ENCODE measurements around the gene TBC1D4. TPM values are rescaled to one million over a fixed set of nuclear protein-coding genes. Genes with fewer than 3 reads are reported as not detected.

TBC1D4 gene
- total RNA-seq, 2 donors from 2014 or later, result 14.7 to 23.7 TPM

DNA sequence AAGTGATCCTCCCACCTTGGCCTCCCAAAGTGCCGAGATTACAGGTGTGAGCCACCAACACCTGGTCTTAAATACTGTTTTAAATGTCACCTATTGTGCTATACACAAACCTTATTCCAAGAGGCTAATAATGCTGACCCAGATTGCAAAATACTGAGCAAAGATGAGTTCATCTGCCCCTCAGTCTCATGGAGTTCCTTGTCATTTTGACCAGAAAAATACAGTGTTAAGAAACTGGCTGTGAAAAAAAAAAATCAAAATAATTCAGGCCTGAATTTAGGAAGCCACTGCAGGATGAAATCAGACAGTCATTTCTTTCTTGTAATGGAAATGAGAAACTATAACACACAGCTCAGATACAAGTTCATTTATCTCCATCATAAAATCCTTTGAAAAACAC, 59.9 kb downstream of the TBC1D4 start:
- no peak for ATAC-seq (replicated peaks)
- Mint-ChIP-seq H3K27me3 (peaks cover 18% of the 10 kb centered on the region), H3K4me1 (no peaks in the 10 kb centered on the region), H3K4me3 (no peak overlapping the region), H3K27ac (no peak overlapping the region), H3K36me3 (ENCODE audit: low read depth) (no peaks in the 10 kb centered on the region), H3K9me3 (no peaks in the 10 kb centered on the region)

DNA sequence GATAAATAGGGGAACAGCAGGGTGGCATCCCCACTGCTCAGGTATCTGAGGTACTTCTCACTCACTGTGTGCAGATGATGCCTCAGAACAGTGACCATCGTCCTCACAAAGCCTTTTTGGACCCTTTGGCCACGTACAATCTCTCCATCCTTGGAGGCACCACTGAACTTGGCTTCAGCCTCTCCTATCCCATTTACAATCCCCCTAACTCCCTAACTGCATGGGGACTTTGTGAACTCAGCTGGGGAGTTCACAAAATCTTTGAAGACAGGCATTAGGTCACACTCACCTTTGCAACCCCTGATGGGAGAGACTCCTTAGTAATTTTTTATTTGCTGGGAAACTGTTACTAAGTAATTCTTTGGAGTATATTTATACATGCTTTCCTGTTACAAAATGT, 60.8 kb downstream of the TBC1D4 start:
- Mint-ChIP-seq H3K27ac (no peak overlapping the region), H3K9me3 (no peaks in the 10 kb centered on the region), H3K4me1 (no peaks in the 10 kb centered on the region), H3K27me3 (peaks cover 18% of the 10 kb centered on the region), H3K4me3 (no peak overlapping the region), H3K36me3 (ENCODE audit: low read depth) (no peaks in the 10 kb centered on the region)
- ATAC-seq (replicated peaks), result no peak

DNA sequence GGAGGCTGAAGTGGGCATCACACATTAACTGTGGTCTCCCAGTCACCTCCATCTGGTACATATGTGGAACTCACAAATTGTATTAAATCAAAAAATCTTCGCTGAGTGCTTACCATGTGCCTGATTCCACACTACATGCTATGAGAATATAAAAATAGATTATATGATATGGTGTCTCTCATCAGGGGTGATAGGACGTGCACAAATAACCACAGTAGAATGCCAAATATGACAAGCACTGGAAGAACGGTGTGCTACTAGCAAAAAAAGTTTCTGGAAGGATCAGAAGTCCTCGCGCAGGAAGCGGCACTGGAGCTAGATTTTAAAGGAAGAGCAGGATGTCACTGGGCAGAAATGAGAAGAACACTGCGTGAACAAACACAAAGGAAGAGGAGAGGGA, 62.3 kb downstream of the TBC1D4 start:
- no peaks in the 10 kb centered on the region for H3K9me3 Mint-ChIP-seq
- H3K4me3 Mint-ChIP-seq, result no peak overlapping the region
- ATAC-seq (replicated peaks), result no peak
- H3K27me3 Mint-ChIP-seq, result peaks cover 9% of the 10 kb centered on the region
- H3K4me1 Mint-ChIP-seq, result no peaks in the 10 kb centered on the region
- H3K27ac Mint-ChIP-seq, result no peak overlapping the region
- H3K36me3 Mint-ChIP-seq (ENCODE audit: low read depth), result no peaks in the 10 kb centered on the region

DNA sequence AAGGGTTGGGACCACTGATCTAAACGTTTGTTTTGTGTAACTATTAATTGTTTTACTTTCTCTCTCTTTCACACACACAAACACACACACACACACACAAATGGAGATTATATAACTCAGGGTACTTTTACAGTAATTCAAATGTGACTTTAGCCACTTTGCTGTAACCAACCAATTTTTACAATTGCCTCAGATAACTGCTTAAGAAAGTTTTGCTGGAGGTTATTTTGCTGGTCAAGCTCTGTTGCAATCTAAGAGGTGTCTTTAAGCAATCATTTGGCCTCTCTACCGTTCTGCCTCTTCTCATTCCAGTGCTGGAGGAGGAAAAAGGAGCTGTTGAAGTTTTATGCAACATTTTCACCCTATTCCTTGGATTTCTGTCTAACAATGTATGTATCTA, 63.0 kb downstream of the TBC1D4 start:
- Mint-ChIP-seq H3K27ac (no peak overlapping the region), H3K27me3 (peaks cover 5% of the 10 kb centered on the region), H3K9me3 (no peaks in the 10 kb centered on the region), H3K4me3 (no peak overlapping the region), H3K36me3 (ENCODE audit: low read depth) (no peaks in the 10 kb centered on the region), H3K4me1 (no peaks in the 10 kb centered on the region)
- ATAC-seq (replicated peaks), result no peak

DNA sequence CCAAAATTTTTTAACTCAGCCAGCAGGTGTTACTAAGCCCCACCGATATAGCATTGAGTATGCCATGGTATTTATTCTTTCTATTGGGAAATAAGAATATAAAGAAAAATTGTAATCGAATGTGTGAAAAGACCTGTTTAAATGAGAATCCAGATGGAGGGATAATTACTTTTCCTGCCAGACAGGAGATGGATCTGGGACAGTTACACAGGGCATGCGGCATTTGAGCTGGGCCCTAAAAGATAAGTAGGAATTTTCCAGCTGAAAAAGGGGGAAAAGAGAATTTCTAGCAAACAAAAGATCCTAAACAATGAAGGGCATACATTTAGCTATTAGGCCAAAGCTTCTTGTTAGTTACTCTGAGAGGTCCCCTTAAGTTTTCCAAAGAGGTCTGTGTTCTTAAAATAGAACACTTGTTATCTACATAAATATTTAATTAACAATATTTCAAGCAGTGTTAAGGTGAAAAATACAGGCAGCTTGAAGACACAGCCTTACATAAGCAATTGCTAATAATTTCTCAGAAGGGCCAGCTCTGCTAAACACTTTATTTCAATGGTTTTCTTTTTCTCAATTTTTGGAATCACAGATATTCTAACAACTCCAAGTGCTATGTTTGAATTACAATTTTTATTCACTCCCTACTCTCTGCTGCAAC, 63.7 kb downstream of the TBC1D4 start:
- H3K27ac Mint-ChIP-seq, result no peak overlapping the region
- H3K27me3 Mint-ChIP-seq, result peaks cover 5% of the 10 kb centered on the region
- H3K9me3 Mint-ChIP-seq, result no peaks in the 10 kb centered on the region
- H3K36me3 Mint-ChIP-seq (ENCODE audit: low read depth), result no peaks in the 10 kb centered on the region
- ATAC-seq (replicated peaks), result no peak
- H3K4me3 Mint-ChIP-seq, result no peak overlapping the region
- no peaks in the 10 kb centered on the region for H3K4me1 Mint-ChIP-seq

DNA sequence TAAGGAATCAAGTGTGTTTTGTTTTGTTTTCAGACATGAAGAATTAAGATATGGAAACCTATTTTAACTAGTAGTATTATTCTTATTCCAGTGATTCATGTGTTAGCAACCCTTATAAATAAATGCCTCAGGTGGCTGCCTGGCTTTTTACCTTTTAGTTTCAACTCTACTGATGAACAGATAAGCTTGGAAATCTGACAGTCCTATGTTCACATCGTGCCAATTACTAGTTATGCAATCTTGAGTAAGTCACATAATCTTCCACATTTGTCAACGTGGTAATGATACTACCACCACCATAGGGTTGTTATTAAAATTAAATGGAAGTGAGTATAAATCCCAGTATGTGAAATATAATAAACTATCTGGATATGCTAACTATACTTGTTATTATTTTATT, 64.3 kb downstream of the TBC1D4 start:
- ATAC-seq (replicated peaks), result no peak
- H3K9me3 Mint-ChIP-seq, result no peaks in the 10 kb centered on the region
- no peaks in the 10 kb centered on the region for H3K4me1 Mint-ChIP-seq
- H3K27me3 Mint-ChIP-seq, result peaks cover 5% of the 10 kb centered on the region
- H3K27ac Mint-ChIP-seq, result no peak overlapping the region
- no peaks in the 10 kb centered on the region for H3K36me3 Mint-ChIP-seq (ENCODE audit: low read depth)
- H3K4me3 Mint-ChIP-seq, result no peak overlapping the region

DNA sequence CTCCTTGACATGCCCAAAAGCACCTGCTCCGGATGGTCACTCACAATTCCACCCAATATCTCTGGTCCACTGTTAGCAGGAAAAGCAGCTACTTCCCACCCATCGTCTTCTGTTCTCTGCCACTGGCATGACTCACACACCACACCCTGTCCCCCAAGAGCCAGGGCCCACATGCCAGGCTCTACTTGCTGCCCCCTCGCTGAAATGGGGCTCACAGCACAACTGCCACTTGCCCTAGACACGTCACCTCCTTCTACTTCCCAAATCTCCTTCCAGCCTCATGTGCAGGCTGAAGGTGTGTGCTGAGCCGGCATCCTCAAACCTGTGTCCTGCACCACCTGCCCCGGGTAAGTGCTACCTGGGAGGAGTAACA, 65.0 kb downstream of the TBC1D4 start:
- no peaks in the 10 kb centered on the region for H3K9me3 Mint-ChIP-seq
- no peak overlapping the region for H3K4me3 Mint-ChIP-seq
- ATAC-seq (replicated peaks), result no peak
- H3K4me1 Mint-ChIP-seq, result no peaks in the 10 kb centered on the region
- H3K27ac Mint-ChIP-seq, result no peak overlapping the region
- no peaks in the 10 kb centered on the region for H3K36me3 Mint-ChIP-seq (ENCODE audit: low read depth)
- H3K27me3 Mint-ChIP-seq, result peaks cover 5% of the 10 kb centered on the region

DNA sequence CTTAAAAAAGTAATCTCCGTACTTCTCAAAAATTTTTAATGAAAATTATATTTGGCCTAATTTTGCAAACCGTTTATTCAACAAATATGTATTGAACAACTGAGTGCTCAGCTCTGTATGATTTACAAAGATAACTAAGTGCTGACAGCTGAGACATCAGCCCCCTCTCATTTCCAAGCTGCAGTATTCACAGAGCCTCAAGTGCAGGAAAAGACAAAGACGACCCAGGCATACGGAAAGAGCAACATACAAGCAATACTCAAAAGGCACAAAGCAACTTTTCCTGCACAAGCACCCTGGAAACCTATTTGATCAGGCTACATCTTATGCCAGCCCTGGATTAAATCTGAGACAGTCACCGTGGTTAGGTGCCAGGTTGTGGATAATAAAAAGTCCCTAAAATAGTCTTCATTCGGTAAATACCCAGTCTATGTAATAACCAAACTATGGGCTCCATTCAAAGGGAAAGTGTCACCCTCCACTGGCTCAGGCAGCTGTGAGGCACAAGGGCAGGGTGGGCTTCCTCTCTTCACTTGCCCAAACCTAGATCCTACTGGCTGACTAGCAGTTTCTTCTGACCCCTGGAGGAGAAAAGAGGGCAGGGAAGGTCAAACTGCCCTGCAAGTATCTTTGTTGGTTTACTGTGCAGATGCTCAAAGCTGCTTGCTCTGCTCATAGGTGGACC, 65.5 kb downstream of the TBC1D4 start:
- Mint-ChIP-seq H3K36me3 (ENCODE audit: low read depth) (no peaks in the 10 kb centered on the region), H3K4me3 (no peak overlapping the region), H3K27ac (no peak overlapping the region), H3K27me3 (peaks cover 5% of the 10 kb centered on the region), H3K9me3 (no peaks in the 10 kb centered on the region), H3K4me1 (no peaks in the 10 kb centered on the region)
- no peak for ATAC-seq (replicated peaks)

DNA sequence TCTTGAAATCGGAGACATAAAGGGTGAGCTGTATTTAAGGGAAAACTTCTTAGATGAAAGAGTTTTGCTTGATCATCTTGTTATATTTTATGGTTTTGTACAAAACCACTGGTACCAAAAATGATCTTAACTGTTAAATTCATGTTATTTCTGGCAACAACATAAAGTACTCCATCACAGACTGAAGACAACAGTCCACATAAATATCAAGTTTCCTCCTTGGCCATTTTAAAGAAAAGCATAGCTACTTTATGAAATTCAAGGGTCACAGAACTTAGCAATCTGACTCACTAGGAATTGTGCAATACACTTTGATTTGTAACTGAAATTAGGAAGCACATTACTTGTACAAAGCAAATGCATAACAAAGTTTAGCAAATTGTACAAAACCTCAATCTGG, 66.3 kb downstream of the TBC1D4 start:
- Mint-ChIP-seq H3K36me3 (ENCODE audit: low read depth) (no peaks in the 10 kb centered on the region), H3K27ac (no peak overlapping the region), H3K4me1 (no peaks in the 10 kb centered on the region), H3K4me3 (no peak overlapping the region), H3K9me3 (no peaks in the 10 kb centered on the region), H3K27me3 (peaks cover 3% of the 10 kb centered on the region)
- no peak for ATAC-seq (replicated peaks)

DNA sequence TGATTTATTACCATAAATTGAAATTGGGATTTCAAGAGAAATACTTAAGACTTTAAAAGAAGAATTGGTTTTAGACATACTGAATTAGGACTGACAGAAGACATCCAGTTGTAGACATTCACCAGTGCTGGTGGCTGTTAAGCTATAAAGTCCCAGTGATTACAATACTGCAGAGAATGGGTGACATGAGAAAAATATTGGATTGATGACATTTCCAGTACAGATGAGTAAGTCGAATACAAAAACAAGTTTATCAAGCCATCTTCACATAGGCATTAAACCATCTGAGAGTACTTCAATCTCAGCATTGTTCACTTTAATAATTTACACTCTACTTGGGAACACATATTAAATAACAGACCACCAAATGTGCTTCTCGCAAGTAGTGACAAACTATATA, 66.8 kb downstream of the TBC1D4 start:
- Mint-ChIP-seq H3K4me3 (no peak overlapping the region), H3K4me1 (no peaks in the 10 kb centered on the region), H3K36me3 (ENCODE audit: low read depth) (no peaks in the 10 kb centered on the region), H3K27ac (no peak overlapping the region), H3K27me3 (peaks cover 3% of the 10 kb centered on the region), H3K9me3 (no peaks in the 10 kb centered on the region)
- no peak for ATAC-seq (replicated peaks)

DNA sequence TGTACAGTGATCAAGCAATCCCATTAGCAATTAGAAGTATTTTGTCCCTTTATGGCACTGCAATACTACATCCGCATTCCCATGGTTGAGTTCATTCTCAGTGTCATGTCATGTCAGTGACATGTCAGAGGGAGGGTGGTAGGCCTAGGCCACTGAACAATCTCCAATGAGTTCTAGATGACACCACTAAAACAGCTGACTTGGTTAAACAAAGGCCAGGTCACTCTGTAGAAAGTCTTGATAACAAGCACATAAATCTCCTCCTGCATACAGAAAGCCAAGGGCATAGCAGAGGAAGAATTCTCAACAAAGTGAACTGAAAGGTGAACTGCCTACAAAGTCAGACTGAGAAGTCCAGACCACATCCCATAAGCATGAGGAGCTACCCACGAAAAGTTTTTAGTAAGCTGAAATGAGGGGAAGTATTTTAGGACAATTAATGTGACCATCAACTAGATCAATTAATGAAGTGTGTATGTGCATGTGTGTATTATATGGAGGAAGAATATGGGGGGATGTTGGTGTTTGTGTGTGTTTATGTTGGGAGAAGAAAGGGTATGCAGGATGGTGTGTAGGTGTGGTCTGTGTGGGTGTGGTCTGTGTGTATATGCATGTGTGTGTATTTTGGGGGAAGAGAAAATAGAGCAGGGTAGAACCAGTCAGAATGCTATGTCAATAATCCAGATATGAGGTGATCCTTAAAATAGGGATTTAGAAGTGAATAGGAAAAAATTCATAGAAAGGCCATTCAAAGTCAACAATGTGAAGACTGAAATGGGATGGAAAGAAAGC, 67.7 kb downstream of the TBC1D4 start:
- Mint-ChIP-seq H3K27ac (no peak overlapping the region), H3K36me3 (ENCODE audit: low read depth) (no peaks in the 10 kb centered on the region), H3K9me3 (no peaks in the 10 kb centered on the region), H3K4me1 (no peaks in the 10 kb centered on the region), H3K27me3 (peaks cover 3% of the 10 kb centered on the region), H3K4me3 (no peak overlapping the region)
- ATAC-seq (replicated peaks), result no peak

DNA sequence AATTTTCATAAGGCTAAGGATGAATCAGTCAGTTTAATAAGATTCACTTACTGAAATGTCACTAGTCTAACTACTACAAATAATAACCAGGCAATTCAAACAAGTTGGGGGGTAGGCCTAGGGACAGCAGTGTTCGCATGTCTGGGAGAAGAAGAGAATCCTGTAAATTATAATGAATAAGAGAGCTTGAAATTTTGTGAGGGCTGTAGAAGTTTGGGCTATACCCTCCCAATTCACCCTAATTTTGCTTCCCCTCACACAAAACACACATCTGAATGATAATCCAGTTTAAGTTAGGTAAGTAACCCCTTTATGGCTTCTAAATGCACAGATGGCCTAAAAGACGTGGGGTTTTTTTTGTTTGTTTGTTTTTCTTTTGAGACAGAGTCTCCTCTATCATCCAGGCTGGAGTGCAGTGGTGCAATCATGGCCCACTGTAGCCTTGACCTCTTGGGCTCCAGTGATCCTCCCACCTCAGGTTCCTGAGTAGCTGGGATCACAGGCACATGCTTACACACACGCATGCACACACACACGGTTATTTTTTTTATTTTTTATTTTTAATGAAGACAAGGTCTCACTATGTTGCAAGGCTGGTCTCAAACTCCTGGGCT, 69.9 kb downstream of the TBC1D4 start:
- H3K4me1 Mint-ChIP-seq, result no peaks in the 10 kb centered on the region
- ATAC-seq (replicated peaks), result no peak
- H3K27ac Mint-ChIP-seq, result no peak overlapping the region
- H3K4me3 Mint-ChIP-seq, result no peak overlapping the region
- no peaks in the 10 kb centered on the region for H3K27me3 Mint-ChIP-seq
- no peaks in the 10 kb centered on the region for H3K9me3 Mint-ChIP-seq
- H3K36me3 Mint-ChIP-seq (ENCODE audit: low read depth), result no peaks in the 10 kb centered on the region

DNA sequence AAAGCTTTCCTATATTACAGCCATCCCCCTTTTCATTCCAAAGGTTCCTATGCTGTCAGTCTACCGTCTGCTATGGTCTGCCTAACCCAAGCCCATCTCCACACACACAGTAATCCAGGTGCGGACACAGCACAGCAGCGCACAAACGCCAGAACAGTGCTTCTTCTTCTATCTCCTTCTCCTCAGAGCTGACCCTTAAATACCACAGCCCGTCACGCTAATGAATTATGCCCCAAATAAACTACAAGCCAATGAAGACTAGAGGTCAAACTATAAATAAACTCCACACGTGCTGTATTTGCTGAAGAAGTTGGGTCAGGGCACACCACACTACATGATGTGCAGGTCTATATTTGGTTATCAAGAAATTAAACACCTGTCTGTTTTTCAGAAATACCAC, 71.8 kb downstream of the TBC1D4 start:
- Mint-ChIP-seq H3K4me3 (no peak overlapping the region), H3K4me1 (no peaks in the 10 kb centered on the region), H3K36me3 (ENCODE audit: low read depth) (no peaks in the 10 kb centered on the region), H3K27ac (no peak overlapping the region), H3K27me3 (no peaks in the 10 kb centered on the region), H3K9me3 (no peaks in the 10 kb centered on the region)
- no peak for ATAC-seq (replicated peaks)

DNA sequence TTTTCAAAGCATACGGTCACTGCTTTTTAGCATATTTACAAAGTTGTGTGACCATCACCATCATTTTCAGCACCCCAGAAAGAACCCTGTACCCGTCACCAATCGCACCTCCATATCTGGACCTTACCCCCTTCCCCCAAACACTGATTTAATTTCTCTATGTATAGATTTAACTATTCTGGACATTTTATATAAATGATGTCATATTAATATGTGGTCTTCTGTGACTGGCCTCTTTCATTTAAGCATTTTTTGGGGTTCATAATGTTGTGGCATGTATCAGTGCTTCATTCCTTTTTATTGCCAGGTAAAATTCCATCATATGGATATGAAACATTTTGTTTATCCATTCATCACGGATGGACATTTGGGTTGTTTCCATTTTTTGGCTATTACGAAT, 74.0 kb downstream of the TBC1D4 start:
- H3K4me3 Mint-ChIP-seq, result no peak overlapping the region
- H3K4me1 Mint-ChIP-seq, result no peaks in the 10 kb centered on the region
- no peaks in the 10 kb centered on the region for H3K27me3 Mint-ChIP-seq
- ATAC-seq (replicated peaks), result no peak
- H3K9me3 Mint-ChIP-seq, result no peaks in the 10 kb centered on the region
- no peaks in the 10 kb centered on the region for H3K36me3 Mint-ChIP-seq (ENCODE audit: low read depth)
- H3K27ac Mint-ChIP-seq, result no peak overlapping the region

DNA sequence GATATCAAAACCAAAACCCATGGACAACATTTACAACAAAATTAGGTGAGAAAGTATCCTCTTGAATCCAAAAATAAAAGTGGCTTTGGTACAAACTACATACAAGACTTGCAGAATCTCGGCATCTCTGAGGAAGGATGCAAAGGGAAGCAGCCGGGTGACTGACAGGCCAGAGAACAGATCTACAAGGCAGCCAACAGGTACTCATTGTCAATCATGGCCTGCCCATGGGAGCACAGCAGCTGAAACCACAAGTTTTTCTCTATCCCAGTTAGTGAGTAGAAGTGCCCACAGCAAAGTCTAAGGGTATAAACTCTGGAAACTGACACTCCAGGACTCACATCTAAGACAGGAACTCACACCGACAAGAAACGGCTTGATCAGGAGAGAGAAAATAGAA, 74.5 kb downstream of the TBC1D4 start:
- H3K36me3 Mint-ChIP-seq (ENCODE audit: low read depth), result no peaks in the 10 kb centered on the region
- H3K27me3 Mint-ChIP-seq, result no peaks in the 10 kb centered on the region
- no peak overlapping the region for H3K27ac Mint-ChIP-seq
- no peaks in the 10 kb centered on the region for H3K9me3 Mint-ChIP-seq
- no peak overlapping the region for H3K4me3 Mint-ChIP-seq
- no peaks in the 10 kb centered on the region for H3K4me1 Mint-ChIP-seq
- no peak for ATAC-seq (replicated peaks)

Measured in activated T-helper 17 cell treated with anti-CD3 and anti-CD28 coated beads, Interleukin-2, amount 50 U/mL, for 72 hours (primary cell).